HCT116 (cell line): ENCODE measurements around the gene SYMPK. TPM values are rescaled to one million over a fixed set of nuclear protein-coding genes. Genes with fewer than 3 reads are reported as not detected.

Experiments used
- ATAC-seq: fragments of 200-7000 bp; cut with Tn5 transposase; 2 replicates; pipeline ENCODE4 v1.9.1; 2020; ENCODE audit warnings: mild to moderate bottlenecking, moderate library complexity
- BruUV-seq: library from RNA; stranded (reverse); fragments of 400-500 nt; replicated peaks from 2 replicates; lab custom pipeline; 2021; lab: Mats Ljungman, UMichigan
- CTCF ChIA-PET: fragments of 300-600 bp; sonication (Branson Sonifier 250); formaldehyde crosslinking; loops from one replicate; lab custom pipeline; 2021; ENCODE audit warnings: antibody characterized with exemption; lab: Charles Lee
- POLR2A ChIA-PET: fragments of 300-600, 350-600 bp; sonication (Branson Sonifier 250); formaldehyde crosslinking; loops from one replicate; lab custom pipeline; 2021; ENCODE audit warnings: antibody characterized with exemption; lab: Charles Lee
- RAD21 ChIA-PET, 2 experiments: fragments of 300-600 bp; sonication (Branson Sonifier 250); formaldehyde crosslinking; loops; one replicate each; lab custom pipeline; 2023; ENCODE audit warnings: low total read pairs in 2 of 2; ENCODE audit not compliant: uncharacterized antibody in 2 of 2, unreplicated experiment in 2 of 2, low non-redundant PET in 1 of 2; lab: Charles Lee
- DNase-seq: peaks from one replicate; pipeline ENCODE4 v3.0.0-alpha.2; 2010; ENCODE audit warnings: low read depth, low spot score
- H2AFZ ChIP-seq: fragments of 200-600 bp; shearing (Covaris generic), sonication (generic); 2 replicates; pipeline ENCODE4 v1.6.1; 2017; ENCODE audit warnings: low read depth, mixed run types, mixed read lengths, antibody characterized with exemption, low read length; ENCODE audit not compliant: poor library complexity, severe bottlenecking
- H3K27ac ChIP-seq: 2 replicates; pipeline ENCODE4 v1.5.1; 2012; ENCODE audit warnings: low read depth, low read length
- H3K27me3 ChIP-seq: fragments of 200-600 bp; sonication (generic); 2 replicates; pipeline ENCODE4 v1.6.1; 2016; ENCODE audit warnings: mixed run types, low read length, mixed read lengths; ENCODE audit not compliant: insufficient read depth
- H3K36me3 ChIP-seq, 2 experiments: fragments of 200-500 bp in 1 of 2; fragments of 200-600 bp in 1 of 2; sonication (Bioruptor generic) in 1 of 2; sonication (generic) in 1 of 2; 2 replicates each; pipeline versions ENCODE4 v1.5.1 to v1.6.1; 2014 to 2016; ENCODE audit warnings: low read length in 2 of 2, inconsistent platforms in 1 of 2, mixed read lengths in 1 of 2, mixed run types in 1 of 2; ENCODE audit not compliant: insufficient read depth in 2 of 2, control insufficient read depth in 1 of 2
- H3K4me1 ChIP-seq, 2 experiments: fragments of 200-600 bp in 1 of 2; sonication (generic) in 1 of 2; 2 replicates each; pipeline versions ENCODE4 v1.5.1 to v1.6.1; 2012 to 2017; ENCODE audit warnings: low read length in 2 of 2, inconsistent platforms in 1 of 2, mild to moderate bottlenecking in 1 of 2, mixed read lengths in 1 of 2, mixed run types in 1 of 2, moderate library complexity in 1 of 2; ENCODE audit not compliant: insufficient read depth in 2 of 2, control insufficient read depth in 1 of 2
- H3K4me2 ChIP-seq: fragments of 200-600 bp; sonication (generic); 2 replicates; pipeline ENCODE4 v1.6.1; 2017; ENCODE audit warnings: mixed run types, low read length, mixed read lengths
- H3K4me3 ChIP-seq, 2 experiments: fragments of 200-600 bp in 1 of 2; sonication (generic) in 1 of 2; replicated peaks in 1 of 2; 2 replicates each; pipeline ENCODE4 v1.5.1; 2011 to 2016; ENCODE audit warnings: low read length in 2 of 2, control low read depth in 1 of 2, low read depth in 1 of 2, mild to moderate bottlenecking in 1 of 2, mixed read lengths in 1 of 2, mixed run types in 1 of 2
- H3K79me2 ChIP-seq: fragments of 200-600 bp; sonication (generic); 2 replicates; pipeline ENCODE4 v1.6.1; 2017; ENCODE audit warnings: mild to moderate bottlenecking, mixed run types, low read length, moderate library complexity, mixed read lengths; ENCODE audit not compliant: insufficient read depth
- H3K9ac ChIP-seq: fragments of 200-600 bp; sonication (generic); 2 replicates; pipeline ENCODE4 v1.6.1; 2016; ENCODE audit warnings: low read length, mixed read lengths
- H3K9me2 ChIP-seq: fragments of 200-600 bp; sonication (generic), shearing (Covaris generic); 2 replicates; pipeline ENCODE4 v1.6.1; 2017; ENCODE audit warnings: mixed run types, mild to moderate bottlenecking, moderate library complexity; ENCODE audit not compliant: insufficient read depth
- H3K9me3 ChIP-seq, 2 experiments: fragments of 200-500 bp in 1 of 2; fragments of 200-600 bp in 1 of 2; sonication (Bioruptor generic) in 1 of 2; sonication (generic) in 1 of 2; 2 replicates each; pipeline ENCODE4 v1.6.1; 2014 to 2017; ENCODE audit warnings: low read length in 2 of 2, mixed read lengths in 2 of 2, inconsistent platforms in 1 of 2, low read depth in 1 of 2, mild to moderate bottlenecking in 1 of 2, mixed run types in 1 of 2, moderate library complexity in 1 of 2; ENCODE audit not compliant: control insufficient read depth in 1 of 2, insufficient read depth in 1 of 2
- H4K20me1 ChIP-seq: fragments of 200-600 bp; sonication (generic), shearing (Covaris generic); 2 replicates; pipeline ENCODE4 v1.6.1; 2017; ENCODE audit warnings: mixed run types, mild to moderate bottlenecking, moderate library complexity; ENCODE audit not compliant: insufficient read depth
- CBX3 ChIP-seq: IDR thresholded peaks from 2 replicates; pipeline ENCODE4 v1.6.1; 2012; ENCODE audit warnings: low read depth
- CEBPB ChIP-seq: IDR thresholded peaks from 2 replicates; pipeline ENCODE4 v1.6.1; 2012; ENCODE audit warnings: low read depth
- EGR1 ChIP-seq: IDR thresholded peaks from 2 replicates; pipeline ENCODE4 v1.6.1; 2012; ENCODE audit warnings: low read depth
- EZH2phosphoT487 ChIP-seq: fragments of 200-600 bp; IDR thresholded peaks from 2 replicates; pipeline ENCODE4 v1.6.1; 2018; ENCODE audit warnings: antibody characterized with exemption, borderline replicate concordance
- FOSL1 ChIP-seq: IDR thresholded peaks from 2 replicates; pipeline ENCODE4 v1.6.1; 2012; ENCODE audit warnings: low read depth
- JUND ChIP-seq: IDR thresholded peaks from 2 replicates; pipeline ENCODE4 v1.6.1; 2012
- RAD21 ChIP-seq: IDR thresholded peaks from 2 replicates; pipeline ENCODE4 v1.6.1; 2012; ENCODE audit warnings: low read depth, mild to moderate bottlenecking
- SIN3A ChIP-seq: IDR thresholded peaks from 2 replicates; pipeline ENCODE4 v1.6.1; 2012; ENCODE audit warnings: low read depth
- YY1 ChIP-seq: IDR thresholded peaks from 2 replicates; pipeline ENCODE4 v1.6.1; 2011; ENCODE audit warnings: low read length, low read depth, moderate library complexity, mild to moderate bottlenecking; ENCODE audit not compliant: insufficient replicate concordance; ENCODE audit errors: extremely low read depth
- ZFX ChIP-seq: fragments of 450-650 bp; IDR thresholded peaks from 2 replicates; pipeline ENCODE4 v1.6.1; 2017
- intact Hi-C: fragments of 100-400 bp; cut with micrococcal nuclease; formaldehyde crosslinking; loops from 2 replicates; pipeline ENCODE4 v1.10.0; 2022
- total RNA-seq: library from RNA; stranded (reverse); gene quantifications from one replicate; pipeline ENCODE4 v1.2.1, GENCODE V29; 2021; ENCODE audit not compliant: unreplicated experiment
- TF ChIP-seq, protein P1 (sequence below): IDR thresholded peaks from 2 replicates; pipeline ENCODE4 v1.6.1; 2012
- TF ChIP-seq, protein P2 (sequence below): IDR thresholded peaks from 2 replicates; pipeline ENCODE4 v1.6.1; 2012

Gene SYMPK
- total RNA-seq, 1 experiment from 2014 or later, result 117 TPM

DNA sequence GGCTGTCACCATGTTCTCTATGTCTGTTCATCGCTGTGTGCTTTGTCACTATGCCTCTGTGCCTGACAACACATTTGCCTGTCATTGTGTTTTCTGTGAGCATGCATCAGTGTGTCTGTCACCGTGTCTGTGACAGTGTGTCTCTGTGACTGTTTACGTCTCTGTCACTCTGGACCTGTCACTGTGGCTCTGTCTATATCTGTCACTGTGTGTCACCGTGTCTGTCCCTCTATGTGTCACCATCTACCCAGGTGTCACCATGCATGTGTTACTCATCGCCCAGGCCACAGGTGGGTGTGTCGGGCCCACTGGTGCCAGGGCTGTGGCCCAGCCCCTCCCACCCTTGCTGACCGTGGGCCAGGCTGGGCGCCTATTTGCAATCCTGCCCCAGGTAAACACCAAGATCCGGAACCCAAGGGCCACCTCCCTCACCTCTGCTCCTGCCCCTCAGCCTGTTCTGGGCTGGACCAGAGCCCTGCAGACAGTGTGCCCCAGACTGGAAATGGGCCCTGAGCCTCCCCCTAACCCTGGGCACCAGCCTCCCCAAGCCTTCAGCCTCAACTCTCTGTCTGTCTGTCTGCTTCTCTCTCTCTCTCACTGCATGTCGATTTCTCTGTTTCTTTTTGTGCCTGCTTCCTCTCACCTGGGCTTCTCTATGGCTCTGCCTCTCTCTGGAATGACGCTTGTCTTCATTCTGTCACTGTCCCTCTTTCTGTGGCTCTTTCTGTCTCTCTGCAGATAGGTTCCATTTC is 15.3 kb upstream of the SYMPK start:
- H3K9me2 ChIP-seq, result no peaks in the 10 kb centered on the region
- no TSS peak for BruUV-seq
- H3K79me2 ChIP-seq, result no peaks in the 10 kb centered on the region
- peak; percentile 97 for TF ChIP-seq SIN3A
- no peak for TF ChIP-seq ZFX
- TF ChIP-seq YY1, result no peak
- 0 out of 2 replicates have a peak, but pooled peaks have one; percentile 25 for TF ChIP-seq CBX3
- TF ChIP-seq JUND, result peak; percentile 63
- TF ChIP-seq, protein P1, sequence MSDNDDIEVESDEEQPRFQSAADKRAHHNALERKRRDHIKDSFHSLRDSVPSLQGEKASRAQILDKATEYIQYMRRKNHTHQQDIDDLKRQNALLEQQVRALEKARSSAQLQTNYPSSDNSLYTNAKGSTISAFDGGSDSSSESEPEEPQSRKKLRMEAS, result peak; percentile 81
- TF ChIP-seq, protein P2, sequence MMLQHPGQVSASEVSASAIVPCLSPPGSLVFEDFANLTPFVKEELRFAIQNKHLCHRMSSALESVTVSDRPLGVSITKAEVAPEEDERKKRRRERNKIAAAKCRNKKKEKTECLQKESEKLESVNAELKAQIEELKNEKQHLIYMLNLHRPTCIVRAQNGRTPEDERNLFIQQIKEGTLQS, result no peak
- no peak; the same call in 1 of the 2 replicates for TF ChIP-seq FOSL1
- no peak for TF ChIP-seq RAD21
- TF ChIP-seq CEBPB, result no peak
- no peak for TF ChIP-seq EZH2phosphoT487
- no peak for TF ChIP-seq EGR1
- intact Hi-C loops, result no loop called here
- H3K27me3 ChIP-seq, result no peaks in the 10 kb centered on the region
- no peak overlapping the region for H3K4me3 ChIP-seq
- peak; percentile 45 for ATAC-seq
- no peak overlapping the region for H3K9ac ChIP-seq
- H3K9me3 ChIP-seq, result no peaks in the 10 kb centered on the region
- H3K4me1 ChIP-seq, result peaks cover 22 to 37% of the 10 kb centered on the region in 2 experiments
- H2AFZ ChIP-seq, result no peak overlapping the region
- peak overlapping the region; percentile 41 for H3K4me2 ChIP-seq
- DNase-seq, result no peak
- H3K27ac ChIP-seq, result no peak overlapping the region
- no peaks in the 10 kb centered on the region for H3K36me3 ChIP-seq
- CTCF ChIA-PET, result interaction anchor here (5.0 kb wide), 1 partner anchor 14 kb away, joined by 45 read pairs; the partner anchor contains the start of genes FOXA3 and SYMPK
- H4K20me1 ChIP-seq, result no peaks in the 10 kb centered on the region
- RAD21 ChIA-PET, result no interaction called here
- POLR2A ChIA-PET, result no interaction called here
